Measurements from ENCODE around the gene CARTPT. TPM values are rescaled to one million over a fixed set of nuclear protein-coding genes. Genes with fewer than 3 reads are reported as not detected.

Gene CARTPT
- total RNA-seq, 4 donors from 2014 or later, result not detected

DNA sequence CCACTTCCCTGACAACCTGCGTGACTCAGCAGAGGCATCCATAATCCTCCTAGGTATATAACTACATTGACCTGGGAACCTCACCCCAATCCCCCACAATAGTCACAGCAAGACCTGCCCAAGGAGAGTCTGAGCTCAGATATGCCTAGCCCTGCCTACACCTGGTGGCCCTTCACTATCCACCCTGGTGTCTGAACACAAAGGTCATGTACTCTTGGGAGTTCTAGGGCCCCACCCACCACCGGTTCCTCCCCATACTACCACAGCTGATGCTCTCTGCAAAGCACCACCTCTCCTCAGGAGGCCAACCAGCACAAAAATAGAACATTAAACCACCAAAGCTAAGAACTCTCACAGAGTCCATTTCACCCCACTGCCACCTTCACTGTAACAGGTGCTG, 34.8 kb upstream of the CARTPT start:
- Histone ChIP-seq H3K4me1 (no peaks in the 10 kb centered on the region), H3K27me3 (peaks cover 0 to 46% (median 0%) of the 10 kb centered on the region in 4 donors), H3K27ac (no peak overlapping the region), H3K9me3 (peaks cover 0 to 10% (median 0%) of the 10 kb centered on the region in 3 donors), H3K36me3 (no peaks in the 10 kb centered on the region), H3K4me3 (no peak overlapping the region)
- TF ChIP-seq POLR2A (IDR thresholded peaks at IDR 0.05), result no peak
- TF ChIP-seq, protein P1, sequence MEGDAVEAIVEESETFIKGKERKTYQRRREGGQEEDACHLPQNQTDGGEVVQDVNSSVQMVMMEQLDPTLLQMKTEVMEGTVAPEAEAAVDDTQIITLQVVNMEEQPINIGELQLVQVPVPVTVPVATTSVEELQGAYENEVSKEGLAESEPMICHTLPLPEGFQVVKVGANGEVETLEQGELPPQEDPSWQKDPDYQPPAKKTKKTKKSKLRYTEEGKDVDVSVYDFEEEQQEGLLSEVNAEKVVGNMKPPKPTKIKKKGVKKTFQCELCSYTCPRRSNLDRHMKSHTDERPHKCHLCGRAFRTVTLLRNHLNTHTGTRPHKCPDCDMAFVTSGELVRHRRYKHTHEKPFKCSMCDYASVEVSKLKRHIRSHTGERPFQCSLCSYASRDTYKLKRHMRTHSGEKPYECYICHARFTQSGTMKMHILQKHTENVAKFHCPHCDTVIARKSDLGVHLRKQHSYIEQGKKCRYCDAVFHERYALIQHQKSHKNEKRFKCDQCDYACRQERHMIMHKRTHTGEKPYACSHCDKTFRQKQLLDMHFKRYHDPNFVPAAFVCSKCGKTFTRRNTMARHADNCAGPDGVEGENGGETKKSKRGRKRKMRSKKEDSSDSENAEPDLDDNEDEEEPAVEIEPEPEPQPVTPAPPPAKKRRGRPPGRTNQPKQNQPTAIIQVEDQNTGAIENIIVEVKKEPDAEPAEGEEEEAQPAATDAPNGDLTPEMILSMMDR (IDR thresholded peaks at IDR 0.05), result no peak
- 72 to 78% methylated on average over 2 of the region's 2 CpGs for WGBS, 2 donors
- intact Hi-C loops (cut with DNase I), result no loop called here
- DNase-seq, result no peak

DNA sequence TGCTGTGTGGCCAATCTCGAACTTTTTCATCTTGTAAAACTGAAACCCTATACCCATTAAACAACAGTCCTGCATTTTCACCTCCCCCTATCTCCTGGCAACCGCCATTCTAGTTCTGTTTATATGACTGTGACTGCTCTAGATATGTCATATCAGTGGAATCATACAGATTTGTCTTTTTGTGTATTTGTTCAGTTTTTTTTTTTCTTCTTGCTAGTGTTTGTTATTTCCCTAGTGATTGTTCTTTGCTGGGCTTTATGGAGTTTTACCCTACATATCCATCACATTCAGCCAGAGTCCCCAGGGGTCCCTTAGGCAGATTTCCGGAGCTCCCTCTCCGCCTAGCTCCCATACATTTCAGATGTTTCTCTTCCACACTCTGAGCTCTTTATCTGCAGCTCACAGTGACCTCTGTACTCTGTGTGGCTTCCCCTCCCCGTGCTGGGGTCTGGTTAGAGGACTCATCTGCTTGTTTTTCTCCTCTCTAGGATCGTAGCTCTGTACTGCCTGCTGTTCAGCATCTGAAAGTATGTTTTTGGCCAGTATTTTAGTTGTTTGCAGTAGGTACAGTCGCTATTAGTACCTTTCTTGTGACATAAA, 25.1 kb upstream of the CARTPT start:
- TF ChIP-seq, protein P1 (IDR thresholded peaks at IDR 0.05), result no peak
- no peak for TF ChIP-seq POLR2A (IDR thresholded peaks at IDR 0.05)

DNA sequence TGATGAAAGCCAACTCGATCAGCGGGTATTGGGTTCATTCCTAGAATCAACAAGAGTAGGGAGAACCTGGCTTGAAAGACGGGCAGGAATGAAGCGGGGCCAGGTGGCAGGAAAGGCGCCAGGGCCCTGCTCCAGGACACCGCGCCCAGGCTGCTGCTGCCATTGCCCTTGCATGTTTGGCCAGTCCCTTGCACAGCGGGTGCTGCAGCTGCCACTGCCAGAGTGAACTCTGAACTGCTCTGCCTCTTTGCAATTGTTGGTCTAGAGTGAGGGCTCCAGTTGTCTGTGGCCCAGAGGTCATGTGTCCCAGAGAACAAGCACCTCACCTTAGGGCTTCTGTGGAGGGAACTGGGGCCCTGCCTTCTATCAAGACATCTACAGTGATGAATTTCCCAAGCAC, 24.0 kb upstream of the CARTPT start:
- H3K9me3 ChIP-seq, result no peaks in the 10 kb centered on the region
- 39 to 59% methylated on average over 8 of the region's 8 CpGs for WGBS, 2 donors
- peaks cover 0 to 29% (median 0%) of the 10 kb centered on the region in 4 donors for H3K27me3 ChIP-seq
- H3K4me3 ChIP-seq, result no peak overlapping the region
- DNase-seq, result no peak
- H3K36me3 ChIP-seq, result no peaks in the 10 kb centered on the region
- no peak overlapping the region for H3K27ac ChIP-seq
- TF ChIP-seq, protein P1 (IDR thresholded peaks at IDR 0.05), result no peak
- no peak for TF ChIP-seq POLR2A (IDR thresholded peaks at IDR 0.05)
- intact Hi-C loops (cut with DNase I), result no loop called here
- H3K4me1 ChIP-seq, result no peaks in the 10 kb centered on the region

More for the DNA sequence above, 25.1 kb upstream of the CARTPT start:
- 37 to 46% methylated on average over 7 of the region's 7 CpGs for WGBS, 2 donors
- Histone ChIP-seq H3K4me3 (no peak overlapping the region), H3K27ac (no peak overlapping the region), H3K4me1 (no peaks in the 10 kb centered on the region), H3K27me3 (peaks cover 0 to 38% (median 0%) of the 10 kb centered on the region in 4 donors), H3K9me3 (no peaks in the 10 kb centered on the region), H3K36me3 (no peaks in the 10 kb centered on the region)
- intact Hi-C loops (cut with DNase I), result no loop called here
- DNase-seq, result no peak

DNA sequence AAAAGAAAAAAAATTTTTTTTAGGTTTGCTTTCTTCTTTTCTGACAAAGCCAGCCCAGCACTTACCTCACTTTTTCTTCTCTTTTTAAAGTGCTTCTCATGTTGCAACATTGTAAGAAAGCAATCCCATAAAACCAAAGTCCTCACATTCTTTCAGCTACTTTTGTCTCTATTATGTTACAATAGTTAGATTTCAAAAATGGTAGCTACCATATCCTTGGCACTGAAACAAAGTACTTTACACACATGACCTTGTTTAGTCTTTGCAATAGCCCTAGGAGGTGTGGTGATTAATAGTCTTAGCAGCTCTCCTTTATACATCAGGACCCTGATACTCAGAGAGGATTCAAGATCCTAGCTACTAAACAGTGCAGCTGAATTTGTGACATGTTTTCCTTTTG, 23.5 kb upstream of the CARTPT start:
- Histone ChIP-seq H3K27ac (no peak overlapping the region), H3K36me3 (no peaks in the 10 kb centered on the region), H3K4me1 (no peaks in the 10 kb centered on the region), H3K9me3 (no peaks in the 10 kb centered on the region), H3K4me3 (no peak overlapping the region), H3K27me3 (peaks cover 0 to 29% (median 0%) of the 10 kb centered on the region in 4 donors)
- intact Hi-C loops (cut with DNase I), result no loop called here
- DNase-seq, result no peak
- TF ChIP-seq POLR2A (IDR thresholded peaks at IDR 0.05), result no peak
- TF ChIP-seq, protein P1 (IDR thresholded peaks at IDR 0.05), result no peak

DNA sequence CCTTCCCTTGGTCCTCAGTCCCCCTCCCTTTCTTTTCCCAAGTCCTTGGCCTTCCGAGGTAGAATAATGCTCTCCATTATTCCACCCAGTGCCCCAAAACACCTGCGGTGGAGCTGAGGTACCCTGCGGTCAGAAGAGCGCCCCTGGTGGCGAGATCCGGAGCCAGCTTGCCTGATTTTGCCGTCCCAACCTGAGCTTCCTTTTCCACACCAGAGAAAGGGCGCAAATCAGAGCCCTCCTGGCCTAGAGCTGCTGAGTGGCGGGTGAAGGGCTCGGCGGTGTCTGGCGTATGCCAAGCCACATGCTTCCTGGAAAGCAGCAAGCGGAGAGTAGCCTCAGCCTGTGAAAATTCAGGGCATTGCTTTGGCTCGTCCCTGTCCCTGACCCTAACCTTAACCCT, 21.1 kb upstream of the CARTPT start:
- H3K27me3 ChIP-seq, result peaks cover 0 to 35% (median 0%) of the 10 kb centered on the region in 4 donors
- TF ChIP-seq POLR2A (IDR thresholded peaks at IDR 0.05), result no peak
- TF ChIP-seq, protein P1 (IDR thresholded peaks at IDR 0.05), result peak in 2 of 6 experiments; percentile 11 to 28
- DNase-seq, result no peak
- no peaks in the 10 kb centered on the region for H3K36me3 ChIP-seq
- H3K9me3 ChIP-seq, result no peaks in the 10 kb centered on the region
- 20 to 61% methylated on average over 7 to 12 of the region's 14 CpGs for WGBS, 2 donors
- no peak overlapping the region for H3K4me3 ChIP-seq
- intact Hi-C loops (cut with DNase I), result no loop called here
- H3K4me1 ChIP-seq, result no peaks in the 10 kb centered on the region
- no peak overlapping the region for H3K27ac ChIP-seq

Measured in esophagus squamous epithelium (tissue), 5 donors.